OCI-LY1 (cell line): ENCODE data around the gene ACVR1.

Experiments used
- EZH2 ChIP-seq: fragments of 200-600 bp; sonication (generic), shearing (Covaris generic); IDR thresholded peaks from 2 replicates; pipeline ENCODE4 v1.8.0; 2017; ENCODE audit warnings: borderline replicate concordance, mixed run types, mild to moderate bottlenecking, antibody characterized with exemption, low read length, moderate library complexity, mixed read lengths
- TF ChIP-seq, protein P1 (sequence below): fragments of 200-600 bp; sonication (generic), shearing (Covaris generic); IDR thresholded peaks from 2 replicates; pipeline ENCODE4 v1.5.1; 2017; ENCODE audit warnings: mild to moderate bottlenecking, antibody characterized with exemption, low read length, moderate library complexity, mixed read lengths

DNA sequence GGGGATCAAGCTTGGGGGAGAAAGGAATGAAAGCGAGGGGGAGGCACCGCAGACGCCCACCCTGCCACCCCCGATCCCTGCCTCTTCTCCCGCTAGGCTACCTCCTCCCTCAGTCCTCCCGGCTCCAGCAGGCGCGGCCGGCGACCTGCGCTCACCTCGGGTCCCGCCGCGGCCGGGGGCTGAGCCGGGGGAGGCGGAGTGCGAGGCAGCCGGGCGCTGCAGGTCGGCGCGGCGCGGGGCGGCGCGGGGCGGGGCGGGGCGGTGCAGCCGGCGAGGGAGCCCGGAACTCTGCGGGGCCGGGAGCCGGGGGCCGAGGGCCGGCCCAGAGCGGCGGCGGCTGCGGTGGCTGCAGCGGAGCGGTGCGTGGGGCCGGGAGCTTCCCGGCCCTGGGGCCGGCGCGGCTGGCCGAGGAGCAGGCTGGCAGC is 477 bp downstream of the ACVR1 start:
- TF ChIP-seq EZH2, result no peak
- TF ChIP-seq, protein P1, sequence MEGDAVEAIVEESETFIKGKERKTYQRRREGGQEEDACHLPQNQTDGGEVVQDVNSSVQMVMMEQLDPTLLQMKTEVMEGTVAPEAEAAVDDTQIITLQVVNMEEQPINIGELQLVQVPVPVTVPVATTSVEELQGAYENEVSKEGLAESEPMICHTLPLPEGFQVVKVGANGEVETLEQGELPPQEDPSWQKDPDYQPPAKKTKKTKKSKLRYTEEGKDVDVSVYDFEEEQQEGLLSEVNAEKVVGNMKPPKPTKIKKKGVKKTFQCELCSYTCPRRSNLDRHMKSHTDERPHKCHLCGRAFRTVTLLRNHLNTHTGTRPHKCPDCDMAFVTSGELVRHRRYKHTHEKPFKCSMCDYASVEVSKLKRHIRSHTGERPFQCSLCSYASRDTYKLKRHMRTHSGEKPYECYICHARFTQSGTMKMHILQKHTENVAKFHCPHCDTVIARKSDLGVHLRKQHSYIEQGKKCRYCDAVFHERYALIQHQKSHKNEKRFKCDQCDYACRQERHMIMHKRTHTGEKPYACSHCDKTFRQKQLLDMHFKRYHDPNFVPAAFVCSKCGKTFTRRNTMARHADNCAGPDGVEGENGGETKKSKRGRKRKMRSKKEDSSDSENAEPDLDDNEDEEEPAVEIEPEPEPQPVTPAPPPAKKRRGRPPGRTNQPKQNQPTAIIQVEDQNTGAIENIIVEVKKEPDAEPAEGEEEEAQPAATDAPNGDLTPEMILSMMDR, result no peak
